PFSK-1 (cell line): ENCODE results near the gene HPCAL1.

Experiments used
- FOXP2 ChIP-seq: optimal IDR thresholded peaks from 2 replicates; pipeline ENCODE3; 2011; ENCODE audit warnings: borderline replicate concordance, control low read depth, inconsistent platforms; ENCODE audit not compliant: insufficient read depth; ENCODE audit errors: extremely low read length, extremely low read depth
- POLR2AphosphoS5 ChIP-seq: IDR thresholded peaks from 2 replicates; pipeline ENCODE4 v1.6.1; 2012; ENCODE audit warnings: low read depth, mild to moderate bottlenecking, control low read depth, low read length, moderate library complexity
- REST ChIP-seq, 2 experiments: IDR thresholded peaks; 2 replicates each; pipeline versions ENCODE4 v1.6.1 to v1.8.0; 2011 to 2012; ENCODE audit warnings: low read depth in 2 of 2, low read length in 2 of 2, control low read depth in 1 of 2, inconsistent platforms in 1 of 2, mild to moderate bottlenecking in 1 of 2, moderate library complexity in 1 of 2; ENCODE audit not compliant: insufficient read depth in 1 of 2
- SIN3A ChIP-seq: IDR thresholded peaks from 2 replicates; pipeline ENCODE4 v1.6.1; 2012; ENCODE audit warnings: mild to moderate bottlenecking, low read length, moderate library complexity, borderline replicate concordance; ENCODE audit not compliant: insufficient read depth
- TAF1 ChIP-seq: IDR thresholded peaks from 2 replicates; pipeline ENCODE4 v1.6.1; 2012; ENCODE audit warnings: low read length, control low read depth, borderline replicate concordance; ENCODE audit not compliant: insufficient read depth

Gene HPCAL1

GRCh38 chr2:10265329-10266132 lies 37.2 kb upstream of the HPCAL1 start:
- TF ChIP-seq SIN3A (no peak), REST (IDR thresholded peaks at IDR 0.05; ENCODE audit: insufficient read depth in 1 of 2, low read depth in 2 of 2, low read length in 2 of 2) (no peak), TAF1 (no peak), FOXP2 (no peak), POLR2AphosphoS5 (no peak)

- TF ChIP-seq SIN3A = no peak
- no peak for TF ChIP-seq REST (IDR thresholded peaks at IDR 0.05; ENCODE audit: insufficient read depth in 1 of 2, low read depth in 2 of 2, low read length in 2 of 2)
- TF ChIP-seq TAF1 = no peak
- TF ChIP-seq FOXP2 = no peak
- TF ChIP-seq POLR2AphosphoS5 = no peak
Observed at GRCh38 chr2:10266133-10266620, 36.5 kb upstream of the HPCAL1 start.

- TF ChIP-seq SIN3A = no peak
- TF ChIP-seq POLR2AphosphoS5 = no peak
- TF ChIP-seq TAF1 = no peak
- TF ChIP-seq REST (IDR thresholded peaks at IDR 0.05; ENCODE audit: insufficient read depth in 1 of 2, low read depth in 2 of 2, low read length in 2 of 2) = no peak
- TF ChIP-seq FOXP2 = no peak
Observed at GRCh38 chr2:10267036-10267435, 35.7 kb upstream of the HPCAL1 start.

GRCh38 chr2:10267551-10268465 lies 34.9 kb upstream of the HPCAL1 start:
- TF ChIP-seq TAF1 = no peak
- no peak for TF ChIP-seq REST (IDR thresholded peaks at IDR 0.05; ENCODE audit: insufficient read depth in 1 of 2, low read depth in 2 of 2, low read length in 2 of 2)
- no peak for TF ChIP-seq POLR2AphosphoS5
- no peak for TF ChIP-seq SIN3A
- no peak for TF ChIP-seq FOXP2
